ENCODE results near the gene HELZ. TPM values are rescaled to one million over a fixed set of nuclear protein-coding genes. Genes with fewer than 3 reads are reported as not detected.

Gene HELZ
- total and polyA plus RNA-seq, 2 donors from 2014 or later: 2.8 to 58.8 TPM

DNA sequence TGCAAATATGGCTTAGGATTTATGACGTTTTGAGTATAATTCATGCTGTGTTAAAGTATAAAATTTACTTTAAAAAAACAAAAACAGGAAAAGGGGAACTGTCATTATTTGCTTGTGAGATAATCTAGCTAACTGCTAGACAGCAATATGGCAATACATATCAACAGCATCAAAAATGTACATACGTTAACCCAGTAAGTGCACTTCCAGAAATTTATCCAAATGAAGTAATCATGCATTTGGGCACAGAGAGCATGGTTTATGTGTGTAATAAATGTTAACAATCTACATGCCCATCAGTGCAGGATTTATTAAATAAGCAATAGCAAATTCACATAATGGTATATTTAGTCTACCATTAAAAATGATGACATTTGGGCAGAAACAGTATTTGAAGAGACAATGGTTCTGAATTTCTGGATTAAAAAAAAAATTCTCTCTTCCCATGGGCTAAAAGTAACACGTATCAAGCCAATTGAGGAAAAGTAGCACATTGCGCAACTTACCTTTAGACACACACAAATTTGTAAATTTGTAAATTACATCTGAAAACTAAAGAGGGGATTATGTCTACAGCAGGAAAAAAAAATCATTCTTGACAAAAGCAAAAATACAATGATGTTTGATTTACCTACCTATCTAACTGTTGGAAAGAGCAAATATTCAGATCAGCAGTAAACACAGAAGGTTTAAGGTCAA is 120.4 kb downstream of the HELZ start:
- no peak for TF ChIP-seq CTCF (IDR thresholded peaks at IDR 0.05; ENCODE audit: borderline replicate concordance, extremely low read depth, insufficient read depth)
- DNase-seq: no peak
- no peak for FAIRE-seq
- Histone ChIP-seq H3K27me3 (ENCODE audit: control insufficient read depth, insufficient read depth, low read length) (no peaks in the 10 kb centered on the region), H3K4me1 (ENCODE audit: control insufficient read depth in 2 of 3, insufficient read depth in 2 of 3, low read depth in 1 of 3, low read length in 3 of 3) (no peaks in the 10 kb centered on the region), H3K36me3 (ENCODE audit: control insufficient read depth in 2 of 3, insufficient read depth in 3 of 3, low read length in 3 of 3) (peaks cover 5 to 8% (median 6%) of the 10 kb centered on the region in 3 donors), H3K4me3 (ENCODE audit: low read length in 3 of 3) (no peak overlapping the region), H3K27ac (ENCODE audit: low read depth in 2 of 2, low read length in 2 of 2) (no peak overlapping the region), H3K9me3 (ENCODE audit: control insufficient read depth in 2 of 3, insufficient read depth in 1 of 3, low read length in 3 of 3) (peaks cover 0 to 2% (median 0%) of the 10 kb centered on the region in 3 donors), H3K9ac (ENCODE audit: low read length in 3 of 3) (no peak overlapping the region)
- intact Hi-C loops (cut with DNase I): no loop called here

DNA sequence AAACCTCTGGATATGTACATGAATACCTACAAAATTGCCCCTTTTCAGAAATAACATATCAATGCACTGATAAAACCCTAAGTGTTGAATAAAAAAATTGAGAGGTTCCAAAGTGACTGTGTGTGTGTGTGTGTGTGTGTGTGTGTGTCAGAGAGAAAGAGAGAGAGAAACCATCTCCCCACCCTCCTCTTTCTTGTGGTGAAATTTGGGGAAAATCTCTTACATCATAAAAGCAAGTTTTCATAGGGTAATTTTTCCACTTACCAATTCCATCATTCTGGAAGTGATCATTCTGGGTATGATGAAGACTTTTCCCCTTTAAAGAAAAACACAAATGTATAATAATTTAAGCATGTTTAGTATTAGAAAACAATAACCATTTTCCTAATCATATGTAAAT is 121.3 kb downstream of the HELZ start:
- no peak for TF ChIP-seq CTCF (IDR thresholded peaks at IDR 0.05; ENCODE audit: borderline replicate concordance, extremely low read depth, insufficient read depth)
- Histone ChIP-seq H3K27ac (ENCODE audit: low read depth in 2 of 2, low read length in 2 of 2) (no peak overlapping the region), H3K4me1 (ENCODE audit: control insufficient read depth in 2 of 3, insufficient read depth in 2 of 3, low read depth in 1 of 3, low read length in 3 of 3) (no peaks in the 10 kb centered on the region), H3K9ac (ENCODE audit: low read length in 3 of 3) (no peak overlapping the region), H3K36me3 (ENCODE audit: control insufficient read depth in 2 of 3, insufficient read depth in 3 of 3, low read length in 3 of 3) (peaks cover 8 to 9% (median 8%) of the 10 kb centered on the region in 3 donors), H3K4me3 (ENCODE audit: low read length in 3 of 3) (no peak overlapping the region), H3K27me3 (ENCODE audit: control insufficient read depth, insufficient read depth, low read length) (no peaks in the 10 kb centered on the region), H3K9me3 (ENCODE audit: control insufficient read depth in 2 of 3, insufficient read depth in 1 of 3, low read length in 3 of 3) (peaks cover 0 to 2% (median 0%) of the 10 kb centered on the region in 3 donors)
- DNase-seq (no peak), FAIRE-seq (no peak)
- intact Hi-C loops (cut with DNase I): no loop called here

GRCh38 chr17:67121316-67121891 is 123.6 kb downstream of the HELZ start:
- Histone ChIP-seq H3K9me3 (ENCODE audit: control insufficient read depth in 2 of 3, insufficient read depth in 1 of 3, low read length in 3 of 3) (peaks cover 0 to 2% (median 2%) of the 10 kb centered on the region in 3 donors), H3K4me3 (ENCODE audit: low read length in 3 of 3) (no peak overlapping the region), H3K36me3 (ENCODE audit: control insufficient read depth in 2 of 3, insufficient read depth in 3 of 3, low read length in 3 of 3) (peaks cover 4 to 9% (median 6%) of the 10 kb centered on the region in 3 donors), H3K27me3 (ENCODE audit: control insufficient read depth, insufficient read depth, low read length) (no peaks in the 10 kb centered on the region), H3K4me1 (ENCODE audit: control insufficient read depth in 2 of 3, insufficient read depth in 2 of 3, low read depth in 1 of 3, low read length in 3 of 3) (no peaks in the 10 kb centered on the region), H3K9ac (ENCODE audit: low read length in 3 of 3) (no peak overlapping the region), H3K27ac (ENCODE audit: low read depth in 2 of 2, low read length in 2 of 2) (no peak overlapping the region)
- TF ChIP-seq CTCF (IDR thresholded peaks at IDR 0.05; ENCODE audit: borderline replicate concordance, extremely low read depth, insufficient read depth): no peak
- FAIRE-seq: no peak
- intact Hi-C loops (cut with DNase I): no loop called here
- DNase-seq: peak in 1 of 5 donors; percentile 4

Measured in kidney (tissue), 14 donors.